Measurements from ENCODE around the gene ST8SIA5. TPM values are rescaled to one million over a fixed set of nuclear protein-coding genes. Genes with fewer than 3 reads are reported as not detected.

The ST8SIA5 gene
- total and polyA plus RNA-seq, 10 of the 15 experiments (the other 5 are each of a cell fraction or from before 2014, with no cell fraction given), result 0.02 to 0.32 (median 0.12) TPM; not detected in 1

DNA sequence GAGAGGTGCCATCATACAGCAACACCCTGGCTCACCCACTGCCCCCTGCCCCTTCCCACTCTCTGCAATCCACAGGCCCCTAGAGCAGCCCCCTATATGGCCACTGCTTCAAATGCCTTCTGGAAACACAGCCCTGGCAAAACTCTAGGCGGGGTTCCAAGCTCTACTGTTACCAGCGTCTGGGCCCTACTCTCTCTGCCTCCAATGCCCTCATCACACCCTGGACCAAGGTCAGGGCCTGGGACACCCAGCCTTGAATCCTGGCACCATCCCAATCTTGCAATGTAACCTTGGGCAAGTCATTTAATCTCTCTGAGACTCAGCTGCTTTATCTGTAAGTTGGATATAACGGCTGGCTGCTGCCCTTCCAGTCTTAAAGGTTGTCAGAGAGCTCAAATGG lies 60.6 kb downstream of the ST8SIA5 start:
- in situ Hi-C loops (cut with MboI) (no loop called here), intact Hi-C loops (cut with micrococcal nuclease; ENCODE audit: unreplicated experiment) (no loop called here)
- no peaks in the 10 kb centered on the region for H3K79me2 ChIP-seq (ENCODE audit: control insufficient read depth, insufficient read depth, low read length)
- 4% methylated on average over 3 of the region's 3 CpGs for WGBS (ENCODE audit: insufficient coverage, insufficient replicate concordance, low lambda C conversion rate, missing lambda C conversion rate)
- CTCF ChIA-PET, result interaction anchor here (0.6 to 1.1 kb wide), 2 partner anchors 376 to 504 kb away, joined by 3 read pairs; no protein-coding TSS in a partner anchor
- no peak overlapping the region for H3K27ac ChIP-seq (ENCODE audit: control insufficient read depth, insufficient read depth)
- DNase-seq (ENCODE audit: low read depth, low spot score) (no peak), FAIRE-seq (no peak), ATAC-seq (no peak)
- no peak overlapping the region for H3K4me2 ChIP-seq (ENCODE audit: control insufficient read depth, insufficient read depth)
- no peaks in the 10 kb centered on the region for H3K27me3 ChIP-seq (replicated peaks in 1 of 2; ENCODE audit: control insufficient read depth in 2 of 2, insufficient read depth in 2 of 2, low read length in 1 of 2)
- no peaks in the 10 kb centered on the region; the same call in 2 of the 3 replicates for H3K9me3 ChIP-seq (replicated peaks; ENCODE audit: control insufficient read depth, insufficient read depth, low read length)
- no peaks in the 10 kb centered on the region for H3K36me3 ChIP-seq (ENCODE audit: control insufficient read depth in 2 of 2, insufficient read depth in 2 of 2, low read length in 1 of 2)
- H3K4me3 ChIP-seq, result no peak overlapping the region
- H3K4me1 ChIP-seq (ENCODE audit: control insufficient read depth, insufficient read depth, low read length), result no peaks in the 10 kb centered on the region
- POLR2A ChIA-PET, result no interaction called here
- no peaks in the 10 kb centered on the region for H4K20me1 ChIP-seq (ENCODE audit: control insufficient read depth, insufficient read depth)
- RAD21 ChIA-PET (ENCODE audit: unreplicated experiment), result interaction anchor here (0.6 kb wide), 1 partner anchor 153 kb away, joined by 3 read pairs; no protein-coding TSS in a partner anchor
- no peak overlapping the region for H3K9ac ChIP-seq (ENCODE audit: control insufficient read depth, insufficient read depth, low read length)
- BruUV-seq (replicated peaks), result no TSS peak
- SMC1A ChIA-PET (ENCODE audit: uncharacterized antibody, unreplicated experiment), result no interaction called here
- no peak overlapping the region for H2AFZ ChIP-seq (ENCODE audit: control insufficient read depth, low read depth, low read length)
- TF ChIP-seq, protein P1, sequence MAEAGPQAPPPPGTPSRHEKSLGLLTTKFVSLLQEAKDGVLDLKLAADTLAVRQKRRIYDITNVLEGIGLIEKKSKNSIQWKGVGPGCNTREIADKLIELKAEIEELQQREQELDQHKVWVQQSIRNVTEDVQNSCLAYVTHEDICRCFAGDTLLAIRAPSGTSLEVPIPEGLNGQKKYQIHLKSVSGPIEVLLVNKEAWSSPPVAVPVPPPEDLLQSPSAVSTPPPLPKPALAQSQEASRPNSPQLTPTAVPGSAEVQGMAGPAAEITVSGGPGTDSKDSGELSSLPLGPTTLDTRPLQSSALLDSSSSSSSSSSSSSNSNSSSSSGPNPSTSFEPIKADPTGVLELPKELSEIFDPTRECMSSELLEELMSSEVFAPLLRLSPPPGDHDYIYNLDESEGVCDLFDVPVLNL (IDR thresholded peaks at IDR 0.05; ENCODE audit: low read depth, low read length), result no peak
- TF ChIP-seq, protein P2, sequence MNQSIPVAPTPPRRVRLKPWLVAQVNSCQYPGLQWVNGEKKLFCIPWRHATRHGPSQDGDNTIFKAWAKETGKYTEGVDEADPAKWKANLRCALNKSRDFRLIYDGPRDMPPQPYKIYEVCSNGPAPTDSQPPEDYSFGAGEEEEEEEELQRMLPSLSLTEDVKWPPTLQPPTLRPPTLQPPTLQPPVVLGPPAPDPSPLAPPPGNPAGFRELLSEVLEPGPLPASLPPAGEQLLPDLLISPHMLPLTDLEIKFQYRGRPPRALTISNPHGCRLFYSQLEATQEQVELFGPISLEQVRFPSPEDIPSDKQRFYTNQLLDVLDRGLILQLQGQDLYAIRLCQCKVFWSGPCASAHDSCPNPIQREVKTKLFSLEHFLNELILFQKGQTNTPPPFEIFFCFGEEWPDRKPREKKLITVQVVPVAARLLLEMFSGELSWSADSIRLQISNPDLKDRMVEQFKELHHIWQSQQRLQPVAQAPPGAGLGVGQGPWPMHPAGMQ (IDR thresholded peaks at IDR 0.05; ENCODE audit: borderline replicate concordance), result no peak
- no peak for TF ChIP-seq NRF1 (conservative IDR thresholded peaks at IDR 0.05; ENCODE audit: low read depth, low read length)
- TF ChIP-seq MEF2B (IDR thresholded peaks at IDR 0.05; ENCODE audit: partially characterized antibody, poor library complexity, severe bottlenecking), result no peak
- TF ChIP-seq SREBF2 (IDR thresholded peaks at IDR 0.05; ENCODE audit: low read length), result no peak
- TF ChIP-seq, protein P3, sequence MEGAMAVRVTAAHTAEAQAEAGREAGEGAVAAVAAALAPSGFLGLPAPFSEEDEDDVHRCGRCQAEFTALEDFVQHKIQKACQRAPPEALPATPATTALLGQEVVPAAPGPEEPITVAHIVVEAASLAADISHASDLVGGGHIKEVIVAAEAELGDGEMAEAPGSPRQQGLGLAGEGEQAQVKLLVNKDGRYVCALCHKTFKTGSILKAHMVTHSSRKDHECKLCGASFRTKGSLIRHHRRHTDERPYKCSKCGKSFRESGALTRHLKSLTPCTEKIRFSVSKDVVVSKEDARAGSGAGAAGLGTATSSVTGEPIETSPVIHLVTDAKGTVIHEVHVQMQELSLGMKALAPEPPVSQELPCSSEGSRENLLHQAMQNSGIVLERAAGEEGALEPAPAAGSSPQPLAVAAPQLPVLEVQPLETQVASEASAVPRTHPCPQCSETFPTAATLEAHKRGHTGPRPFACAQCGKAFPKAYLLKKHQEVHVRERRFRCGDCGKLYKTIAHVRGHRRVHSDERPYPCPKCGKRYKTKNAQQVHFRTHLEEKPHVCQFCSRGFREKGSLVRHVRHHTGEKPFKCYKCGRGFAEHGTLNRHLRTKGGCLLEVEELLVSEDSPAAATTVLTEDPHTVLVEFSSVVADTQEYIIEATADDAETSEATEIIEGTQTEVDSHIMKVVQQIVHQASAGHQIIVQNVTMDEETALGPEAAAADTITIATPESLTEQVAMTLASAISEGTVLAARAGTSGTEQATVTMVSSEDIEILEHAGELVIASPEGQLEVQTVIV (IDR thresholded peaks at IDR 0.05; ENCODE audit: borderline replicate concordance, partially characterized antibody), result no peak
- TF ChIP-seq SMARCA5 (IDR thresholded peaks at IDR 0.05), result no peak
- no peak for TF ChIP-seq EZH2 (IDR thresholded peaks at IDR 0.05; ENCODE audit: borderline replicate concordance, control insufficient read depth, low read depth, low read length)
- TF ChIP-seq ATF7 (IDR thresholded peaks at IDR 0.05; ENCODE audit: low read depth), result no peak
- no peak for TF ChIP-seq EED (IDR thresholded peaks at IDR 0.05; ENCODE audit: low read depth)
- no peak for TF ChIP-seq PAX8 (IDR thresholded peaks at IDR 0.05)
- TF ChIP-seq, protein P4, sequence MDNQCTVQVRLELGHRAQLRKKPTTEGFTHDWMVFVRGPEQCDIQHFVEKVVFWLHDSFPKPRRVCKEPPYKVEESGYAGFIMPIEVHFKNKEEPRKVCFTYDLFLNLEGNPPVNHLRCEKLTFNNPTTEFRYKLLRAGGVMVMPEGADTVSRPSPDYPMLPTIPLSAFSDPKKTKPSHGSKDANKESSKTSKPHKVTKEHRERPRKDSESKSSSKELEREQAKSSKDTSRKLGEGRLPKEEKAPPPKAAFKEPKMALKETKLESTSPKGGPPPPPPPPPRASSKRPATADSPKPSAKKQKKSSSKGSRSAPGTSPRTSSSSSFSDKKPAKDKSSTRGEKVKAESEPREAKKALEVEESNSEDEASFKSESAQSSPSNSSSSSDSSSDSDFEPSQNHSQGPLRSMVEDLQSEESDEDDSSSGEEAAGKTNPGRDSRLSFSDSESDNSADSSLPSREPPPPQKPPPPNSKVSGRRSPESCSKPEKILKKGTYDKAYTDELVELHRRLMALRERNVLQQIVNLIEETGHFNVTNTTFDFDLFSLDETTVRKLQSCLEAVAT (IDR thresholded peaks at IDR 0.05), result no peak
- TF ChIP-seq, protein P5, sequence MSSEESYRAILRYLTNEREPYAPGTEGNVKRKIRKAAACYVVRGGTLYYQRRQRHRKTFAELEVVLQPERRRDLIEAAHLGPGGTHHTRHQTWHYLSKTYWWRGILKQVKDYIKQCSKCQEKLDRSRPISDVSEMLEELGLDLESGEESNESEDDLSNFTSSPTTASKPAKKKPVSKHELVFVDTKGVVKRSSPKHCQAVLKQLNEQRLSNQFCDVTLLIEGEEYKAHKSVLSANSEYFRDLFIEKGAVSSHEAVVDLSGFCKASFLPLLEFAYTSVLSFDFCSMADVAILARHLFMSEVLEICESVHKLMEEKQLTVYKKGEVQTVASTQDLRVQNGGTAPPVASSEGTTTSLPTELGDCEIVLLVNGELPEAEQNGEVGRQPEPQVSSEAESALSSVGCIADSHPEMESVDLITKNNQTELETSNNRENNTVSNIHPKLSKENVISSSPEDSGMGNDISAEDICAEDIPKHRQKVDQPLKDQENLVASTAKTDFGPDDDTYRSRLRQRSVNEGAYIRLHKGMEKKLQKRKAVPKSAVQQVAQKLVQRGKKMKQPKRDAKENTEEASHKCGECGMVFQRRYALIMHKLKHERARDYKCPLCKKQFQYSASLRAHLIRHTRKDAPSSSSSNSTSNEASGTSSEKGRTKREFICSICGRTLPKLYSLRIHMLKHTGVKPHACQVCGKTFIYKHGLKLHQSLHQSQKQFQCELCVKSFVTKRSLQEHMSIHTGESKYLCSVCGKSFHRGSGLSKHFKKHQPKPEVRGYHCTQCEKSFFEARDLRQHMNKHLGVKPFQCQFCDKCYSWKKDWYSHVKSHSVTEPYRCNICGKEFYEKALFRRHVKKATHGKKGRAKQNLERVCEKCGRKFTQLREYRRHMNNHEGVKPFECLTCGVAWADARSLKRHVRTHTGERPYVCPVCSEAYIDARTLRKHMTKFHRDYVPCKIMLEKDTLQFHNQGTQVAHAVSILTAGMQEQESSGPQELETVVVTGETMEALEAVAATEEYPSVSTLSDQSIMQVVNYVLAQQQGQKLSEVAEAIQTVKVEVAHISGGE (CRISPR knock-in tag; IDR thresholded peaks at IDR 0.05), result no peak
